ENCODE results near the gene FAM114A1. TPM values are rescaled to one million over a fixed set of nuclear protein-coding genes. Genes with fewer than 3 reads are reported as not detected.
"Not testable (repeated sequence)": the region's sequence is repeated elsewhere in the genome, so short reads cannot be mapped to it uniquely, and the experiment has no call there.

FAM114A1 gene
- total RNA-seq, 1 experiment from 2014 or later, result 55.9 TPM

DNA sequence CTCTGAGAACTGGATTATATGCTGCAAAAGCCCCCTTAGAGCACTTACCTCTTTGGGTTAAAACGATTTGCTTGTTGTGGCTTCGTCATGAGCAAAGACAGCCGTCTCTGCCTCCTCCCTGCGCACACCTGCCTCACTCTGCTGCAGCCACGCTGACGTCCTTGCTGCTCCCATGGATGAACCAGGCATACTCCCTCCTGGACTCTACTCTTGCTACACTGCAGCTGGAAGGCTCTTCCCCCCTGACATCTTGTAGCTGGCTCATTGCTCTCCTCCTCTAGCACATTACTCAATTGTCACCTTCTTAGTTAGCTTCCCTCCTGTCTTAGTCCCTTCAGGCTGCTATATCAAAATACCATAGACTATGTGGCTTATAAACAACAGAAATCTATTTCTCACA, 59.3 kb downstream of the FAM114A1 start:
- H3K9me3 ChIP-seq (replicated peaks), result no peaks in the 10 kb centered on the region
- no peaks in the 10 kb centered on the region for H3K27me3 ChIP-seq
- H3K36me3 ChIP-seq, result peaks cover 32% of the 10 kb centered on the region; the same call in 1 of the 2 replicates
- no peaks in the 10 kb centered on the region for H3K4me1 ChIP-seq
- DNase-seq, result no peak
- H3K27ac ChIP-seq, result no peak overlapping the region
- H3K4me3 ChIP-seq, result no peak overlapping the region

DNA sequence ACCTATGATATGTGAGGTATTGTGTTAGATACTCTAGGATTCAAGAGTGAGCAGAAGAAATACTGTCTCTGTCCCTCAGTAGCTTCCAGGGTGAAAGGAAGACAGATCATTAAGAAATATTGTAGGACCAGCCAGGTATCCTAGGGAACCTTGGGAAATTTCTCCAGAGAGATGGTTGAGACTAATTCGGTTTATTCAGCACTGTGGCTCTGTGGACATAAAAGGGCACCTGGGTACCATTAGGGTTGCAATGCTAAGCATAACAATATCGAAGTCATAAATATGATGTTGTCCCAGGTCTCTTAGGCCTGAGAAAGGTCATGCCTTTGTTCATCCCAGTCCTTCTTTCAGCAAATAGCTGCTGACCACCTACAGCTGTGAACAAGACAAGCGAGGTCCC, 61.0 kb downstream of the FAM114A1 start:
- no peak for DNase-seq
- H3K27me3 ChIP-seq, result no peaks in the 10 kb centered on the region
- H3K27ac ChIP-seq, result no peak overlapping the region
- peaks cover 45% of the 10 kb centered on the region for H3K36me3 ChIP-seq
- no peak overlapping the region for H3K4me3 ChIP-seq
- no peaks in the 10 kb centered on the region for H3K9me3 ChIP-seq (replicated peaks)
- no peaks in the 10 kb centered on the region for H3K4me1 ChIP-seq

DNA sequence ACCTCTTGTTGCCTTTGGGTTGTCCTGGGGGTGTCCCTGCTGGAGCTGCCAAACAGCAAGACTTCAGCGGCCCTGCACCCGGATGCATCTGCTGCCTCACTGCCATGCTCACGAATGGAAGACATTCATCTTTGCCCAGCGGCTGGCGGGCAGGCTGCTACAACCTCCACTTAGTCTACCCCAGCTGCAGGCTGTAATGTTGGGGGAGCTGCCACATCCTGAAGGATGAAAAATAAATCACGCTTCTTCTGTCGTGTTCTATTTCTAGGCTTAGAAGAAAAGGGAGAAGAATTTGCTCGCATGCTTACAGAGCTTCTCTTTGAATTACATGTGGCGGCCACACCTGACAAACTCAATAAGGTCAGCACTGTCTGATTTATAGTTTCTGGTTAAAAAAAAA, 61.4 kb downstream of the FAM114A1 start:
- H3K27ac ChIP-seq, result no peak overlapping the region
- H3K9me3 ChIP-seq (replicated peaks), result no peaks in the 10 kb centered on the region
- peaks cover 49% of the 10 kb centered on the region for H3K36me3 ChIP-seq
- no peak for DNase-seq
- no peak overlapping the region for H3K4me3 ChIP-seq
- H3K4me1 ChIP-seq, result no peaks in the 10 kb centered on the region
- no peaks in the 10 kb centered on the region for H3K27me3 ChIP-seq

DNA sequence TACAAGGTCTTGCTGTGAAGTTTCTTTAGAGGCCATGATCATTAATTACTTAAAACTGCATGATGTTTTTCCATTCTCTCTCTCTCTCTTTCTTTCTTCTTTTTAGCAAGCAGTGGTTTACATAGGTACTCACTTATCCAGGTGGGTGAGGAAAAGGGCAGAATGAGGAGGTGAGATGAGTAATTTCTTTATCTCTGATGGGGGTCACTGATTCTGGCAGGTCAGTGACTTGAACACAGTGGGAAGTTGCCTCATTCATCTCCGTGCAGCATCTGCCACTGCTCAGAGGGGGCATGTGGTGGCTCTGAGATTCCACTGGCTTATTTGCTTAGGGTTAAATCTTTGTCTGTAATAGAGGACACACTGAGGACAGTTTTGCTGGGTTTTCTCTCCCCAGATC, 62.6 kb downstream of the FAM114A1 start:
- H3K36me3 ChIP-seq, result peaks cover 51% of the 10 kb centered on the region
- no peaks in the 10 kb centered on the region for H3K4me1 ChIP-seq
- H3K9me3 ChIP-seq (replicated peaks), result no peaks in the 10 kb centered on the region
- H3K4me3 ChIP-seq, result no peak overlapping the region
- no peak for DNase-seq
- no peak overlapping the region for H3K27ac ChIP-seq
- H3K27me3 ChIP-seq, result no peaks in the 10 kb centered on the region

DNA sequence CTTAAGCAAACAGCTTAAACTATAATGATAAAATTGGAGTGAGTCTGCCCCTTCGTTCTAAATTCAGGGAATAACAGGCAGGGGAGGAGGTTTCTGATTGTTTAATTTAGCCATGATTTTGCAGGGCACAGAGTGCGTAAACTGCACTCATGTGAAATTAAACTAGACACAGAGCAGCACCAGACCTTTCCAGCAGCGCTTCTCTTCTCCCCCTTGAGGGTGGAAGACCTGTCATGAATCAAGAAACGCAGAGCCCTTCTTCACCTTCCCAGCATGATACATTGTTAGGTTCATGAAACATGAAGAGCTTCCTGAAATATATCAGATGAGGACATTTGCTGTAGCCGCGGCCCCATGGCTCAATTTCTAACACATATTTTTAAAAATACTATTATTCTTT, 63.1 kb downstream of the FAM114A1 start:
- Histone ChIP-seq H3K36me3 (peaks cover 54% of the 10 kb centered on the region), H3K27ac (no peak overlapping the region), H3K27me3 (no peaks in the 10 kb centered on the region), H3K4me3 (no peak overlapping the region), H3K4me1 (no peaks in the 10 kb centered on the region), H3K9me3 (replicated peaks) (no peaks in the 10 kb centered on the region)
- DNase-seq, result no peak

DNA sequence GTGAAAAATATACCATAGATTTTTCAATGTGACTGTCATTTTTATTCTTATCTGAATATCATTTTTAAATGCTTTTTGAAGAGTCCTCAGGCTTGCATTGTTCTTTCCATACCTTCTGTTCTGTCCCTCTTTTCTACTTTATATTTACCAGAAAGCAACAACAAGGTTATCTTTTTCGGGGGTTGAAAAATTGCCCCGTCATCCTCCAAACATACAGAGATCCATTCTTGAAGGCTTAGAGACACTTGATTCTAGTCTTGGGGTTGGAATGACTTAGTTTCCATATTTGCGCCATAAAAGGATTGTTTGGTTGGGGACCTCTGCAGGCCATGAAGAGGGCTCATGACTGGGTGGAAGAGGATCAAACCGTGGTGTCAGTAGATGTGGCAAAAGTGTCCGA, 63.5 kb downstream of the FAM114A1 start:
- no peak overlapping the region for H3K27ac ChIP-seq
- DNase-seq, result no peak
- peaks cover 56% of the 10 kb centered on the region for H3K36me3 ChIP-seq
- H3K4me3 ChIP-seq, result no peak overlapping the region
- no peaks in the 10 kb centered on the region for H3K27me3 ChIP-seq
- no peaks in the 10 kb centered on the region for H3K4me1 ChIP-seq
- H3K9me3 ChIP-seq (replicated peaks), result no peaks in the 10 kb centered on the region

DNA sequence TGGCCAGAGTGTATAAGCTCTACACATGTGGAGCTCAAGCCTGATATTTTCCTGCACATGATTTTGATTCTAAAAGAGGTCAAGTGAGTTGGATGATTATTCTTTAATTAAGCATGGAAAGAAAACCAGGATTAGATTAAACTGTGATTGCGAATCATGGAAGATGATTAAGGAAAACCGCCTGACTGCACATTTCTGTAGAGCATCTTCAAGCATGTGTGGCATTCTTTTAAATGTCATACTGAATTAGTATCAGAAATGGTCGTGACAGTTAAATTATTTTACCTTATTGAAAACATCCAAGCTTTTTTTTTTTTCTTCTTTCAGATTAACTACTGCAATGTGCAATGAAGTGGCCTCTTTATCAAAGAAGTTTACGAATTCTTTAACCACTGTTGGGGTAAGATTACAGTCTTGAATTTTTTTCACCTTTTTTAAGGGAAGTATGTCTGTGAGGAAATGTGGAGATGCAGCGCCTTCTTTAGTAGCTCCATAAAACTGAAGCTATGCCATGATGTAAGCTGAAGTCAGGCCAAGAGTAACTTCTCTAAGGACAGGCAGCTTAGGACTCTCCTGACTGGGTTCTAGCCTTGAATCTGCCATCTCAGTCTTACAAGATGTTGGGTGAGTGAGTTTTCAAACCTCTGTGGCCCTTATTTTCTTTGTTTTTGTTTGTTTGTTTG, 67.9 kb downstream of the FAM114A1 start:
- no peak for DNase-seq
- H3K27ac ChIP-seq, result no peak overlapping the region
- no peaks in the 10 kb centered on the region for H3K4me1 ChIP-seq
- peaks cover 63% of the 10 kb centered on the region for H3K36me3 ChIP-seq
- H3K9me3 ChIP-seq (replicated peaks), result no peaks in the 10 kb centered on the region
- no peaks in the 10 kb centered on the region for H3K27me3 ChIP-seq
- H3K4me3 ChIP-seq, result no peak overlapping the region

DNA sequence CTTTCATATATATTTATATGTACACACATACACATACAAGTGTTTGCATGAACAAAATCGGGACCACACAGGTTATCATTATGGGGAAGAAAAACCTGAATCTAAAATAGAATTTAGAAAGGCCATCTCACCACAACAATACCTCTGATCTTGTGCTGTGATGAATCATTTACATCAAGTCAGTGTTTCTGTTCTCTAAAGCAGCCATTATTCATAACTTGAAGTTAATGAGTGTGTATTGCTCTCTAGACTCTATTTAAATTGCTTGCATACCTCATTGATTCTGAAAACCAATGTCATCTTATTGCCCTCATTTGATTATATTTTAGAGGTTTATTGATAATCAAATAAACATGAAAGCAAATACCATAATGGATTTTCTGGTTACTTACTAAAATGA, 71.6 kb downstream of the FAM114A1 start:
- H3K4me3 ChIP-seq, result no peak overlapping the region
- DNase-seq, result no peak
- no peaks in the 10 kb centered on the region for H3K9me3 ChIP-seq (replicated peaks)
- H3K27ac ChIP-seq, result no peak overlapping the region
- no peaks in the 10 kb centered on the region for H3K27me3 ChIP-seq
- peaks cover 42% of the 10 kb centered on the region for H3K36me3 ChIP-seq
- H3K4me1 ChIP-seq, result peaks cover 20% of the 10 kb centered on the region

DNA sequence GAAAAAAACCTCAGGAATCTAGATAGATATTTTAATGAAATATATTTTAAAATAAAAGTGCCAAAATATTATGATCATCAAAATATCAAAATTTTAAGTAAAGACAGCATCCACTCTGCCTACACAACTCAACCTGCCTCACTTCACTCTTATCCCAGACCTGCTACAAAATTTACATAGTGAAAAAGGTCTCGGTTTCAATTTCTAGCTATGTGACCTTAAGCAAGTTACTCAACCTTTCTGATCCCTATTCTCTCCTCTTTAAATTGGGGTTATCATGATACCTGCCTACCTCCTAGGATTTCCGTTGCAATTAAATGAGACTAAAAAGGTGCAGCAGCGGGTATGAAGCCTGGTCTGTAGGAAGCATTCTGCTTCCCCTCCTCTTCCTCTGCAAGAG, 72.9 kb downstream of the FAM114A1 start:
- DNase-seq, result no peak
- H3K9me3 ChIP-seq (replicated peaks), result no peaks in the 10 kb centered on the region
- H3K36me3 ChIP-seq, result peaks cover 46% of the 10 kb centered on the region
- H3K4me3 ChIP-seq, result no peak overlapping the region
- peaks cover 23% of the 10 kb centered on the region for H3K4me1 ChIP-seq
- H3K27ac ChIP-seq, result no peak overlapping the region
- no peaks in the 10 kb centered on the region for H3K27me3 ChIP-seq

DNA sequence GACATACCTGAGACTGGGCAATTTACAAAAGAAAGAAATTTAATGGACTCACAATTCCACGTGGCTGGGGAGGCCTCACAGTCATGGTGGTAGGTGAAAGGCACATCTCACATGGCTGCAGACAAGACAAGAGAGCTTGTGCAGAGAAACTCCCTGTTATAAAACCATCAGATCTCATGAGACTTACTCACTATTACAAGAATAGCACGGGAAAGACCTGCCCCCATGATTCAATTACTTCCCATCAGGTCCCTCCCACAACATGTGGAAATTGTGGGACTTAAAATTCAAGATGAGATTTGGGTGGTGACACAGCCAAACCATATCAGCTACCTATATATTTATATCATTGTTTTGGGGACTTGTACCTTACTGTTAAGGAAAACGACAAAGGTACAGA, 74.3 kb downstream of the FAM114A1 start:
- peaks cover 23% of the 10 kb centered on the region for H3K4me1 ChIP-seq
- not testable (repeated sequence) for H3K4me3 ChIP-seq; DNase-seq; H3K9me3 ChIP-seq (replicated peaks); H3K27me3 ChIP-seq
- peaks cover 38% of the 10 kb centered on the region for H3K36me3 ChIP-seq
- peak overlapping the region; percentile 85; the same call in 1 of the 2 replicates for H3K27ac ChIP-seq

DNA sequence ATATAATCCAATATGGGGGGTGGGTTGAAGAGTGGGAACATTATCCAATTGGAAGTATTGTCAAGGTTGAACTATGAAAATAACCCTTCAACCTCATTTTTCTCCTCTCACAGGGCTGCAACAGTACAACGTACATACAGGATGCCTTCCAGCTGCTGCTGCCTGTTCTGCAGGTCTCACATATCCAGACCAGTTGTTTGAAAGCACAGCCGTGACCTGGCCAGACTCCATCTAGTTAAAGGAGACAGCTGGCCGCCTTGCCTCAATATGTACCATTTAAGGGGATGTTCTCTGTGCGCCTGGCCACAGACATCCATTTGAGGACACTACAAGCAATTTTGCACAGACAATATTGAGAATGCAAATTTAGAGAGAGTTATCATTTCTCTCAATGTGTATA, 75.7 kb downstream of the FAM114A1 start:
- peaks cover 29% of the 10 kb centered on the region for H3K36me3 ChIP-seq
- H3K4me1 ChIP-seq, result peaks cover 25% of the 10 kb centered on the region
- peak; percentile 99 for DNase-seq
- H3K4me3 ChIP-seq, result no peak overlapping the region
- H3K9me3 ChIP-seq (replicated peaks), result no peaks in the 10 kb centered on the region
- H3K27me3 ChIP-seq, result no peaks in the 10 kb centered on the region
- H3K27ac ChIP-seq, result peak overlapping the region; percentile 85

DNA sequence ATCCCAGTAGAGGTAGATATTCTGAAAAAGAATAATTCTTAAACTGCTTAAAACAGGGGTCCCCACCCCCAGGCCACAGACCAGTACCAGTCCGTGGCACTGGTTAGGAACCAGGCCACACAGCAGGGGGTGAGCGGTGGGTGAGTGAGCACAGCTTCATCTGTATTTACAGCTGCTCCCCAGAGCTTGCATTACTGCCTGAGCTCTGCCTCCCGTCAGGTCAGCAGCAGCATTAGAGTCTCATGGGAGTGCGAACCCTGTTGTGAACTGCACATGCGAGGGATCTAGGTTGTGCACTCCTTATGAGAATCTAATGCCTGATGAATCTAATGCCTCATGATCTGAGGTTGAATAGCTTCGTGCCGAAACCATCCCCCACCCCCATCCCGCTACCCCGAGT, 76.8 kb downstream of the FAM114A1 start:
- Histone ChIP-seq H3K4me3 (no peak overlapping the region), H3K27me3 (no peaks in the 10 kb centered on the region), H3K9me3 (replicated peaks) (no peaks in the 10 kb centered on the region), H3K4me1 (peaks cover 29% of the 10 kb centered on the region), H3K27ac (peak overlapping the region; percentile 85), H3K36me3 (peaks cover 21% of the 10 kb centered on the region)
- peak in 1 of 2 experiments; percentile 20 for DNase-seq

DNA sequence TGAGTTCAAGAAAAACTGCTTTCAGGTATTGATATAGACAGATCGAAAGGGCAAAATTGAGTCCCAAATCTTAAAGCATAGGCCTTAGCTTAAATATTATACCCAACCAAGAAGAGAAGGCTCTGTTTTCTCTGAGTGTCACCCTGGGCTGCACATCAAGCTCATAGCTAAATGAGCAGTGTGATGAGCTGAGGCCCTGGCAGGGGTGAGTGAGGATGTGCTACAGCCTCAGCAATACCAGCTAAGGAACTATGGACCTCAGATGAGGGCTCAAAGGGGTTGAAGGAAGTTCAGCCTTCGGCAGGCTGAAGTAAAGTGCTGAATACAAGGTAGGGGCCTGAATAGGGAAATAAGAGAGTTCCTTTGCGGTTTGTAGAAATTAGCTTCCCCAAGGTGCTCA, 79.3 kb downstream of the FAM114A1 start:
- Histone ChIP-seq H3K4me3 (no peak overlapping the region), H3K27me3 (no peaks in the 10 kb centered on the region), H3K27ac (no peak overlapping the region), H3K36me3 (peaks cover 11% of the 10 kb centered on the region), H3K9me3 (replicated peaks) (no peaks in the 10 kb centered on the region), H3K4me1 (peaks cover 28% of the 10 kb centered on the region)
- DNase-seq, result no peak

DNA sequence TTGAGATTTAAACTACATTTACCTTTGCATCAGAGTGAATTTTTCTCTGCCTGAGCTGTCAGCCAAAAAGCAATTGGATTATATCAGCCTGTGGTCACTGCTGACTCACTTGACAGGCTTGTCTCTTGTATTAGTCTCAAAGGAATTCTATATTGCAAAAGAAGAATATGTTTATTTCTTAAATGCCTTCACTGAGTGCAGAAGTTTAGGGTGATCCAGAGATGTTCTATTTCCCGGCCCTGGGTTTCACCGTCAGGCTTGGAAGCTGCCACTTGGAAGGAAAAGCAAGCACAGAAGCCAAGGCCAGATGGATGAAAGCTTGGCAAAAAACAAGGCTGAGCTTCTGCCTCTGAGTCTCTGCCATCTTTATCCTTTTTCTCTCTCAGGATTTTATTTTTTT, 80.9 kb downstream of the FAM114A1 start:
- no peak overlapping the region for H3K27ac ChIP-seq
- H3K4me1 ChIP-seq, result peaks cover 15% of the 10 kb centered on the region
- no peak overlapping the region for H3K4me3 ChIP-seq
- H3K36me3 ChIP-seq, result peaks cover 7% of the 10 kb centered on the region
- no peaks in the 10 kb centered on the region for H3K27me3 ChIP-seq
- peak in 1 of 2 experiments; percentile 9 for DNase-seq
- H3K9me3 ChIP-seq (replicated peaks), result no peaks in the 10 kb centered on the region

DNA sequence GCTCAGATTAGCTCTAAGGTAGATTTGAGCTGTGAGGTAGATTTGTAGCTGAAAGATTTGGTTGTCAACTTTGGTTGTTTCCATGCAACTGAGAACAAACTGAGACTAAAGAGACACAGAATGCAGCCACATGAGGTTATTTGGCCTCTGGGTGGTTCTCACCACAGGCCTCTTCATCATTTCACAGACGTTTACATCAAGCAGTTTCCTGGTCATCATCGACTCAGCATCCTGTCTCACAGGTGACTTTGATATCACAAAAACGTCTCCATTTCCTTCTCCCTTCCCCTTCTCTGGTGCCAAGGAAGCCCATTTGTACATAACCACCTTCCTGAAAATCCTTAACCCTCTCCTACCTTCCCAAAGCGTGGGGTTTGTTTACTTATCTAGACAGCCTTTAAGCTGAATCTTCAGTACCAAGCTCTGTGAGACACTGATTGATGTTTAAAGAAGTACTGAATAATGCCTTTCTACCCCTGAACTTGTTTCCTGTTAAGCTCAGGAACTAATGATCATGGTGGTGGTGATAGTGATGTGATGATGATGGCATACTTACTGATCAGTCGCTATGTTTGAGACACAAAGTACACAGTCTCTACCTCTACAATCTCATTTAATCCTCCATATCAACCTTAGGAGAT, 81.9 kb downstream of the FAM114A1 start:
- no peak overlapping the region for H3K27ac ChIP-seq
- peaks cover 5% of the 10 kb centered on the region for H3K4me1 ChIP-seq
- H3K9me3 ChIP-seq (replicated peaks), result no peaks in the 10 kb centered on the region
- peaks cover 7% of the 10 kb centered on the region for H3K36me3 ChIP-seq
- no peak overlapping the region for H3K4me3 ChIP-seq
- no peak for DNase-seq
- no peaks in the 10 kb centered on the region for H3K27me3 ChIP-seq

DNA sequence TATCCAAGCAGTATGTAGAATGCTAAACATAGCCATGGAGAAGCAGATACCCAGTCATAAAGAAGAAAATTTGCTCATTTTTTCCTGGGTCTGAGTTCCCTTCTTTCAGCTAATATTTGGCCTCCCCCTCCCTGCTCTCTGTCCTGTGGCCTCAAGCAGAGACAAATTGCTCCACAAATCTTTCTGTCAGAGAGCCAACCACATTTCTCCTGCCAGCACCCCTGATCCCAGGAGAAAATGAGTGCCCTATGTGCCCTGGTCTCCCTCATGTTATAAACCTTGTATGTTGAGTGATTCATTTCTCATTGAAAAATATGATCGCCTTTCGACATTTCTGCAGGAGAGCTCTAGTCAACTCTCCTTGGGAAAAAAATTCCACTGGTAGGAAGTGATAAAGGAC, 82.6 kb downstream of the FAM114A1 start:
- Histone ChIP-seq H3K9me3 (replicated peaks) (no peaks in the 10 kb centered on the region), H3K4me3 (no peak overlapping the region), H3K27ac (no peak overlapping the region), H3K36me3 (peaks cover 6% of the 10 kb centered on the region), H3K27me3 (no peaks in the 10 kb centered on the region), H3K4me1 (peaks cover 5% of the 10 kb centered on the region)
- no peak for DNase-seq
